Cerebellar nuclear complex (tissue), 1 donor: ENCODE measurements around the gene METAP2.

Experiments
- DNase-seq, 2 experiments: peaks; one replicate each; lab custom pipeline; 2025; lab: John Stamatoyannopoulos, UW

Gene METAP2

DNA sequence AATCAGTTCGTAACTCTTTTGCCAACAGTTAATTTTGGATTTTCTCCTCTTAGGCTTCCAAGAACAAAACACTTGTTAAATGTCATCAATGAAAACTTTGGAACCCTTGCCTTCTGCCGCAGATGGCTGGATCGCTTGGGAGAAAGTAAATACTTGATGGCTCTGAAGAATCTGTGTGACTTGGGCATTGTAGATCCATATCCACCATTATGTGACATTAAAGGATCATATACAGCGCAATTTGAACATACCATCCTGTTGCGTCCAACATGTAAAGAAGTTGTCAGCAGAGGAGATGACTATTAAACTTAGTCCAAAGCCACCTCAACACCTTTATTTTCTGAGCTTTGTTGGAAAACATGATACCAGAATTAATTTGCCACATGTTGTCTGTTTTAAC, 39.6 kb downstream of the METAP2 start:
- DNase-seq = no peak

DNA sequence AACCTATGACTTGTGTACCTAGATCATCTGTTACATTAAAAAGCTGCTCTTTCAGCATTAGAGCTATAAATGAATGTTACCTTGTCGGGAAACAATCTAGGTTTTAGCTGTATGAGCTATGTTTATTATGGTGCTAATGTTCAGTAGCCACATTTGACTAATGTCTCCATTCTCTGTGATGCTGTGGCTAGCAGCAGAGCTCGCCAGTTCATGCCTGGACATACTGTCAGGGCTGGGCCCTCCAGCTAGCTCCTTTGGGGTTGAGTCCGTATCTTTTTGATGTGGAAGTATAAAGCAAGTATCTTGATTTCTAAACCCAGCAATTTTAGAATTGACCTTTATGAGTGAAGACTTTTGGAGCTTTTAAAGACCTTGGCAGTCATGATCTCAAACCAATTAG, 41.2 kb downstream of the METAP2 start:
- DNase-seq = no peak

DNA sequence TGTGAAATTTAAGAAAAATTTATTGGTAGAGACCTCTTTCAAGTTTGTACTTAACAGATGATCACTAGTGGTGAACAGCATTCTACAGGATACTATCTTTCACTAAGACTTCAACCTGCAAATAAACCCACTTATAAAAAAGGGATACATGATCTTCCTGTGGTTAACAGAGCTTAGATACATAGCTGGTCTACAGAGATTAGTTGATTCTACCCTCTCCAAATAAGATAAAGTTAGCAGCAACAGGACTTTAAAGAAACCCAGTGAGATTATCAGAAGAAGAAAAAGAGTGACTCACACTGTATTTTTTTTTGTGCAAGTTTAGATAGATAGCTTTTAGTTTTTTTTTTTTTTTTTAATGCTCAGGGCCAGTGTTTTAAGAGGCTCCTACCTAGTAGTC, 42.8 kb downstream of the METAP2 start:
- DNase-seq = no peak

DNA sequence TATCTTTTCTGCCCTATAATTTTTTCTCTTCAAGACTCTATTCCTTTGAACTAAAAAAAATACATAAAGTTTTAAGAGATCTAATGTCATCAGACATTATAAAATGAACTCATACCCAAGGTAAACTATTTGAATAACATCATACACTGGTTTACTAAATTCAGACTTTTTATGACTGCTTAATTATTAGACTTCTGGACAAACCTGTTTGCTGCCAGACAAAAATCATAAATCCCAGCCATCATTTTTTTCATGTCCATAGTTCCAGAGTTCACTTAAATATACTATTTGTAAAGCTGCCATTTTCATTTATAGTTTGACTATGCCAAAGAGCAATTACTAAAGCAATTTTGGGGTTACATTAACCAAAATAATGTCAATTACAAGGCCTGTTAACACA, 43.3 kb downstream of the METAP2 start:
- no peak for DNase-seq

DNA sequence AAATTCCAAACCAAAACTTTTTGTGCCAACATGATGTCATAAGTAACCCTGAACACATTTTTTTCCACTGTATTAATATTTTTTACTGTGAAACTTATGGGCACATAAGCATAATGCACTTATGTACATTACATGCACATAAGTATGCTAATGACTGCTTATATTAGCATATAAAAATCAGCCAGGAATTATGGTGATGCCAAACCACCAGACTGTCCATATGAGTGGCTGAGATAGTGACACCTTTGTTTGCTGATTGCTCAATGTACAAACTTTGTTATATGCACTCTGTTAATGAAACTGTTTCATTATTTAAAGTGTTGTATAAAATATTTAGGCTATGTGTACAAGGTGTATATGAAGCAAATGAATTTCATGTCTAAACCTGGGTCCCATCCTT, 45.0 kb downstream of the METAP2 start:
- no peak for DNase-seq

DNA sequence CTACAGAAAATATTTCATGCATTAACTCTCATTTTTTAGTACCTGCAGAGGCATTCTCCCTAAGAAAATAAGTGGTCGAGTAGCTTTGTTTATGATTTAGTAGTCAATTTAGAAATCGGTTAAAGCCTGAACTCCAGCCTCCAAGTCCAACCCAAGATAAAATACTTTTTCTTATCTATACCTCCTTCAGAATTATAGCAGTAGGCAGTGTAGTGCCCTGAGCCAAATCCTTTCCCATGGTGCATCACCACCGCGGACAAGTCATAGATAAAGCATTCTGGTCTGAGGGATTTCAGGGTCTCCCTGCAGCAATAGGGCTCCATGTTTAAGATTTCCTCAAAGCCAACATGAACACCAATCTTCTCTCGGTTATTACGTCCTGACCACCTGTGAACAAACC, 46.9 kb downstream of the METAP2 start:
- no peak for DNase-seq

DNA sequence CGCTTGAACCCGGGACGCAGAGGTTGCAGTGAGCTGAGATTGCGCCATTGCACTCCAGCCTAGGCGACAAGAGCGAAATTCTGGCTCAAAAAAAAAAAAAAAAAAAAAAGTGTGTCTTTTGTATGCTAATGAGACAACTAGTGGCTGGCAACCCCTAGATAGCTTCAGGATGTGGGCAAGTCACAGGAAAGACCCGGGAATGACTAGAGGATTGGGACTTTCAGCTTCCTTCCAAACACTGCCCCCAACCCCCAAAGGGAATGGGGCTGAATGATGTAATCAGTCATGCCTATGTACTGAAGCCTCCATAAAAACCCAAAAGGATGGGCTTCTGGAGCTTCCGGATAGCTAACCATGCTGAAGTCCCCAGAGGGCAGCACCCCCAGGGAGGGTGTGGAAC, 48.7 kb downstream of the METAP2 start:
- DNase-seq = no peak

DNA sequence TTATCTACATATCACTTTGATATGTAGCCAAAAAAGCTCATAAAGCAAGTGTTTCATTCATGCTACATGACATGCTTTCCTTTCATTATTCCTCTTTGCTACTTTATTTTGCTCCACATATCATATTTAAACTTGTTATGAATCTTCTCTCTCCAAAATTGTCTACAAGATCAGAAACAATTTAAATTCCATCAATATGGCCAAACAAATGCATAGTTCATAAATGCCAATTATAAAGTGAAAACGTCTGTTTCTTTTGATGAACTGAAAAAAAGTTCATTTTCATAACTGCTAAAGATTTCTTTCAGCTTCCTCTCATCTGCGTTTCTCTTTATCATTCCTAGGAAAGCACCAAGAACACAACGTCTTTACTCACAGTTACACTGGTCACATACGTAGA, 54.5 kb downstream of the METAP2 start:
- no peak for DNase-seq

DNA sequence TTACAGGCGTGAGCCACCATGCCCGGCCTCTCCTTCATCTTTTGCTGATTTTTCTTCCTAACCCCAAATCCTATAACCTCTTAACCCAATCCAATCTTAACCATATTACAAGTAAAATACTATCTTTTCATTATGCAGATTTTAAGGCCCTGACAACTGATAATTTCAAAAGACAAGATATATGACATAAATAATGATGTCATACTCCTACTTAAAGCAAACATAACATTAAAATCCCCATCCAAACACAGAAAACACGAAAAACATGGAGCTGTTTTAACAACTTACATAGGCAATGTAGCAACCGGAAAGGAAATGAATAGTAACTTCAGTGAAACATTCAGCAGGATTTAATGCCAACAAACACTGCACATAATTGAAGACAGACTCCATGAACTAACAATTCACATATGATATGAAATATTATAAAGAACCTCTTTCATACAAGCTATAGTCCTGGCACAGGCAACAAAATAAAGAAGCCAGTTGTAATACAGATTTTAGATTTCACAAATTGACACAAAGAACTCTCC, 55.8 kb downstream of the METAP2 start:
- DNase-seq = no peak

DNA sequence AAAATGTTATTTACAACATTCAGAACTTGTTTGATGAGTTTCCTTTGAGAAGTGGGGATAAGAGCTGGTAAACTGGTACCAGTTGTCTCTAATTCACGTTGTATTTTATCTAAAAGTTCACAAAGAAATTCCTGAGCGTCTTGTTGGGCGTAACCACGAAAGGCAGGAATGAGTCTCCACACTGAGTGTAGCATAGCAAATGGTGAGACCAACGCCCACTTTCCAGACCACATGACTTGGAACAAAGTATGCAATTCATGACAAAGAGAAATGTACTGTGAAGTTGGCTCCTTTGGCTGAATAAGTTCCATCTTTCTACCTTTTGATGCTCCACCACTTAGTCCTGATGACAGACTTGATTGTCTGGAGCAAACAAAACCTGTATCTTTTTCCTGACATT, 58.9 kb downstream of the METAP2 start:
- no peak for DNase-seq

DNA sequence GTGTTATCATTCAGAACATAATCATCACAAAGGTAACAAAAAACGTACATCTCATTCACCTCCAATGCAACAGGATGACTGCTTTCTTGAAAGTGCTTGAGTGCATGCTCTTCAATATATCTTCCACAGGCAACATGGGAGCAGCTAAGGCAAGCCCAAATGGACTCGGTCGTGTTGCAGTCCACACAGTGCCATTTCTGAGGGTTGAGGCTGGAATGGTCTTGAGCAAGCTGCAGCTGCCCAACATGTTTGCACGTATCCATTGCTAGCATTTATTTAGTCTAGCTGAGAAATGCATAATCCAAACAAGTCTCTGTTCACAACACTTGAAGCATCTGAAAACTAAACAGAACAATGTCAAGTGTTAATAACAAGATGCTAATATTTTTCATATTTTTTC, 60.0 kb downstream of the METAP2 start:
- DNase-seq = no peak

DNA sequence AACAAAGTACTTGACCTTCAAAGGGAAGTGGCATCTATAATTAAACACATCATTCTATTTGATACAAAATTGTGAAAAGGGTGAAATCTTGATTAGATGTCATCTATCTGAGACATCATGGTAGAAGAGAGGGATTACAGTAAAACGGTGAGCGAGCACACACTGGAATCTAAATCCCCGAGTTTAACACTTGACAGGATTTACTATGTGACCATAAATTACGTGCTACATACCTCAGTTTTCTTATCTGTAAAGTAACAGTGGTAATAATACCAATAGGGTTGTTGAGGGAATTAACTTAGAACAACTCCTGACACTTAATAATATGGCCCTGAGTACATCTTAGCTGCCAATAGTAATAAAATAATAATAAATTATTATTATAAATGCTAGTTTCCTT, 64.1 kb downstream of the METAP2 start:
- DNase-seq = no peak

DNA sequence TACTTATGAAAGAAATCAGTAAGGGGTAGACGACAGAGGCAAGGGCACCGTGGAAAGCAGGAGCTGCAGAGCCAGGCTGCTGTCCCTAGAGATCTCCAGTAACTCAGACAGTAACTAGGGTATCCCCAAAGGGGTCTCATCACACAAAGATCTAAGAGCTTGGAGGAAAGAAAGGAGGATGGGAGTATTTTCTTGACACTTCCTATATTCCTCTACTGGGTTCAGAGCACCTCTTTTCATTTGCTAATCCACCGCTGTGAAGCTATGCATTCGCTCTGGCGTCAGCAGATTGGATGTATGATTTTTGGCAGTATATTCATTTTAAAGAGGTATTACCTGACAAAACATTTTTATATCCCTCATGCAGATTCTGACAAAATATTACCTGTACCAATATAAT, 64.7 kb downstream of the METAP2 start:
- DNase-seq = no peak

DNA sequence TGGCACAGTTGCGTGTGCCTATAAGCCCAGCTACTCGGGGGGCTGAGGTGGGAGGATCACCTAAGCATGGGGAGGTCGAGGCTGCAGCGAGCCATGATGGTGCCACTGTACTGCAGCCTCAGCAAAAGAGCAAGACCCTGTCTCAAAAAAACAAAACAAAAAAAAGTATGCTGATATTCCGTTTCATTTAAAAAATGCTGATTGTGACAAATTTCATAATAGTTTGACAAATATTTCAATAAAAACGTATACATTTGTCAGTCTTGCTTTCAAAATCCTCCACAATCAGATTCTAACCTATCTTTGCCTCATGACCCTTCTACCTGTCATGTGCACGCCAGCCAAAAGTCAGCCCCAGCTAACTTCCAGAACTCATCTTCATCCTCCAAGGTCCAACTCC, 67.5 kb downstream of the METAP2 start:
- no peak for DNase-seq

DNA sequence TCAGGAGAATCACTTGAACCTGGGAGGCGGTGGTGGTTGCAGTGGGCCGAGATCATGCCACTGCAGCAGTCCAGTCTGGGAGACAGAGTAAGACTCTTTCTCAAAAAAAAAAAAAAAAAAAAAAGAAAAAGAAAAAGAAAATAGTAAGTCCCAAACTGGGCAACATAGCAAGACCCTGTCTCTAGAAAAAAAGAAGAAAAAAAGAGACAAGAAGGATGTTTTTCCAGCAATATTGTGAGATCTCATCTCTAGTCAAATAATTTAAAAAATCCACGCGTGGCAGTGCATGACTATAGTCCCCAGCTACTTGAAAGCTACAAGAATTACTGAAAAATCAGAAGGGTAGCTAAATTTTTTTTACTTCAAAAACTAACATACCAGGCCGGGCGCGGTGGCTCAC, 69.4 kb downstream of the METAP2 start:
- DNase-seq = no peak

DNA sequence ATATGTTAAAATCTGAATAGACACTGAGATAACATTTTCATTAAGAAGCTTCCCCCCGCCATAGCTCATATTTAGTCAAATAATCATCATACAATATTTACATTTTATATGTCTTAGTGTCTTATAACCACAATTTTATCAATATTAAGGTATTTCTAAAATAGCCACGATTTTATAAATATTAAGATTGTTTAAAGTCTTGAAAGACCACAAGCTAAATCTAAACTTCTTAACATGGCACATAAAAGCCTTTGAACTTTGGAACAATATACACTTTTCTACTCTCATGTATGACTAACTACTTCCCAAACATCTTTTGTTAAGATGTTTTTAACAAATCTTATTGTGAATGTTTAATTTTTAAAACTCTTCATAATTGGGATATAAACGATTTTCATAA, 70.8 kb downstream of the METAP2 start:
- no peak for DNase-seq

DNA sequence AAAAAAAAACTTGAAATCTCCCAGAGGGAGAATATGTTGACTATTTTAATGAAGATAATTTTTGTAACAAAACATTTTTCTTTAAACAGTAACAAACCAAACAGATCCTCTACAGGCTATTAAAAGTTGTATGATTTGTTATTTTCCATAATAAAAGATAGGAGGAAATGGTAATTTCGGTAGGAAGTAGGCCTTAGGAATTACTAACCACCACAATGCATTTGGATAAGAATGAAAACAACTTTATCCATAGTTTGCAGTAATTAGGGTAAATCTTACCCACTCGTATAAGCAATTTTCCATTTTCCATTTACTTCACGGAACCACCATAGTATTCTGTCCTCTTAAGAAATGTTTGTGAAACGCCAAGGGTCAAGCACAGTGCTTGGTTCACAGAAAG, 71.4 kb downstream of the METAP2 start:
- DNase-seq = no peak

DNA sequence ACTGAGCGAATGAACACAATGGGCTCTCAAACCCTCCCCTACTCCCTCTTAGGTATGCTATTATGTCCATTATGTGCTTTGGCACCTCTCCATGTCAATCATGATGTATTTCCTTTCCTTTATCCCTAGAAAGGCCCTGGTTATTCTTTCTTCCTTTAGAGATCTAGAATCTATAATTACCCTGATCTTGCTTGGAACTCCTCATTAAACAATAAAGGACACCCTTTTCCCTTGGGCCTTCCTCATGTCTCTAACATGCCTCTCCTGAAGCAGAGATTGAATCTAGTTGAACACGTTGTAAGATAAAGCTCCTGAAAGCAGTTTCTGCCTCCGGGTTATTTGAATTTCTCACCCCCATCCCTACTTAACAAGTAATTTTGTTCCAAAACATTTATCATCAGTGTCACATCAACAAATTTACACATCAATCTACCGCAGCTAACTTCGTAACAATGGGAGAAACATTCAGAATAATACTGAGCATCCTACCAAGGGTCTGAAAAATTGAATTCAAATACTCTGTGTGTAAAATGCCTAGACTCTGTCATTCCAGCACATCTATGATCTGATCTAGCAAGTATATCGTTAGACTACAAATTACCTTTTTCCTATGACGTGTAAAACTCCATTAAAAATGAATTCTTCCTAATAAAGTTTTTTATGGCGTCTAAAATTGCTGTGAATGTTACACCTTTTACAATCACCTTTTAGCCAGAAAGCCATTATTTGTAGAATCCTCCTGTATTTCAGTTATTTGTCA, 72.0 kb downstream of the METAP2 start:
- DNase-seq = peak in 1 of 2 experiments; percentile 8

DNA sequence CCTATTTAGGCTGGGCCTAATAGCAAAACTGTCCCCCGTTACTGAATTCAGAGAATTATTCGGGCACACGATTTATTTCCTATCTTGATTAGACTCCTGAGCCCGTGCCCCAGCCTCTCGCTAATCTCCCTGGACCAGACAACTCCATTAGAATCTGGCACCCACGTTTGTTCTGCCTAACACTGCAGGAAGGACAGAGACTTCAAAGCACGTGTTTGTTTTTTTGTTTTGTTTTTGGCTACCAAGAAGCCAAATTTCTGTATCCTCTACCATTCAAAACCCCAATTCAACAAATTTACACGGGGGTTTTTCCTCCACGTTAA, 72.5 kb downstream of the METAP2 start:
- peak in 1 of 2 experiments; percentile 12 for DNase-seq

DNA sequence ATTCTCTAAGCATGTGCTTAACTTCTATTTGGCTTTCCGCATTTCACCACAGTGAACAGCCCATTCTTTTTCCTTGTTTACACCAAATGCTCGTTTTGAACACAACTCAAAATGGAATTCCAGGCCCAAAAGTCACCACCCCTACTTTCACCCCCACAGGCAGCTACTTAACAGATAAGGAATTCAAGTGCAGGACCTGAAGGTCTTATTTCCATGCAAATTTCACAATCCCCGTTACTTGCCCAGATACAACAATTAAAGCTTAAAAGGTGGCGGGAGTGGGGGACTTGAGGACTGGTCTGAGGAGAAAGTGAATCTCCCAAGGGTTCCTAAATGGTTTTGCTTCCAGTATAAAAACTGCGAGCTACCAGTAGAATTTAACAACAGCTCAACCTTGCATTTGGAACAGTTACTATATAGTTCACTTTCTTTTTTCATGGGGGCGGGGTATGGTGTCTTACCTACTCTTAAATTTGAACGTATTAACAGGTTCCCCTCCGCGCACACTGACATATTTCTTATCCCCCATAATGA, 73.6 kb downstream of the METAP2 start:
- peak in 1 of 2 experiments; percentile 7 for DNase-seq

DNA sequence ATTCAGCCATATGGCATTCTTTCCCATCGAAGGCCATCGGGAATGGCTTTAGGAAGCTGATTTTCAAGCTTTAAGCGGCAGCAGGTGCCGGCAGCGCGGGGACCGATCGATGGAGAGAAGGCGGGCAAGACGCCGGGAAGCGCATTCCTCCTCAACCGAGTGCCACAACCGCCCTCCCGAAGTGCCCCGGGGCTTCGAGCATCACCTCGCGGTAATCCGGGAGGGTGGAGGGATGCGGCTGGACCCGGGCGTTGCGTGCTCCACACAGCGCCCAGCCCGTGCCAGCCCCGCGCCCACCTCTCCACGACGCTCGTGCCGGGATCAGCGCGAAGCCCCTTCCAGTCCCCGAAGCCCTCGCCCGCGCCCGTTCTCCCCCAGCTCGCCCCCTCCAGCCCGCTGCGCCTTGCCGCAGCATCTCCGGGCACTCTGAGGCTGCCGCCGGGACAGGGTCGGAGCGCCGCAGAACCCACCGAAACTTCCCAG, 74.1 kb downstream of the METAP2 start:
- peak in 1 of 2 experiments; percentile 18 for DNase-seq

DNA sequence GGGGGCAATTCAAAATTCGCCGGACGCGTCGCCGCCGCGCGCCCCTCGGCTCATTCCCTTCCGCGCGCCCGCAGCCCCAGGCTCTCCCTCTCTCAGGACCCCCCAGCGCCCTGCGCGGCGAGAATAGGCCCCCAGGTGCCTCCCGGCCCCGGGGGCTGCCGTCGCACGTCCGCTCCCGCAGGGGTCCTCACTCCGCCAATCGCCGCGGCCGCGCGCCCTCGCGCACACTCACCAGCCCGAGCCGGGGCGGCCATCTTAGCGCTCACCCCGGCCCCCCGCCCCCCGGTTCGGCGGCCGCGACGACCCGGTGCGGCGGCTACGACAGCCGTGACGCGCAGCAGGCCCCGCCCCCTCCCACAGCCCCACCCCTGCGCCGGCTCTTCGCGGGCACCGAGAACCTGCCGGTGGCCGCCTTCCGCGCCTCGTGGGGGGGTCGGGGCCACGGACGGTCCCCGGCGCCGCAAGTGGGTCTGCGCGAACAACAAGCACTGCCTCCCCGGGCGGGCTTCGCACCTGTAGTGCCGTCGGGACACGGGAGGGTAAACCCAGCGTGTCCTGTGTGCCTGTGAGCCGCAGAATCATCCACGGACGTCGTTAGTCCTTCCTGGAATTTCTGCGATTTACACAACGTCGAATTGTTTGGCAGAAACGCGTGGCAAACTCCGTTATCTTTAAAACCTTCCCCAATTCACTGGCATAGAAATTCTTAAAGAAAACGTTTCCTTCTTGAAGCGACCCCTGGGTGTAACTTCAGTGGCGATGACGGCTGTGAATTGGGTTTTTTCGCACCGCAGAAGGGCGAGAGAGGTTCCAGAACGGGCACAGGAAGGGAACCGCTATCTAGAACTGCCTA, 74.8 kb downstream of the METAP2 start:
- peak in 1 of 2 experiments; percentile 8 for DNase-seq
